OCI-LY1 (cell line): Measurements from ENCODE around the gene ARHGEF12.

Source experiments
- H2AFZ ChIP-seq: fragments of 200-600 bp; sonication (generic), shearing (Covaris generic); 2 replicates; pipeline ENCODE4 v1.6.0; 2014; ENCODE audit warnings: antibody characterized with exemption, mild to moderate bottlenecking, low read length
- H3F3A ChIP-seq: fragments of 200-600 bp; sonication (generic), shearing (Covaris generic); 2 replicates; pipeline ENCODE4 v1.6.0; 2014; ENCODE audit warnings: mild to moderate bottlenecking, antibody characterized with exemption, low read length, moderate library complexity; ENCODE audit not compliant: insufficient read depth
- H3K27ac ChIP-seq: fragments of 200-600 bp; sonication (generic); 2 replicates; pipeline ENCODE4 v1.5.1; 2014; ENCODE audit warnings: low read length, mixed run types, mild to moderate bottlenecking, low read depth; ENCODE audit not compliant: poor library complexity, severe bottlenecking
- H3K27me3 ChIP-seq: fragments of 200-600 bp; sonication (generic); 2 replicates; pipeline ENCODE4 v1.6.0; 2014; ENCODE audit warnings: antibody characterized with exemption, mild to moderate bottlenecking, low read length, moderate library complexity; ENCODE audit not compliant: insufficient read depth
- H3K36me3 ChIP-seq: fragments of 200-600 bp; sonication (generic); 2 replicates; pipeline ENCODE4 v1.6.1; 2014; ENCODE audit warnings: mild to moderate bottlenecking, antibody characterized with exemption, low read length, moderate library complexity, mixed read lengths; ENCODE audit not compliant: insufficient read depth
- H3K4me1 ChIP-seq: fragments of 200-600 bp; sonication (generic); 2 replicates; pipeline ENCODE4 v1.5.1; 2014; ENCODE audit warnings: mild to moderate bottlenecking, low read length, moderate library complexity; ENCODE audit not compliant: insufficient read depth, severe bottlenecking
- H3K4me2 ChIP-seq: fragments of 200-600 bp; sonication (generic), shearing (Covaris generic); 2 replicates; pipeline ENCODE4 v1.6.1; 2014; ENCODE audit warnings: low read length
- H3K4me3 ChIP-seq: fragments of 200-600 bp; sonication (generic); 2 replicates; pipeline ENCODE4 v1.5.1; 2014; ENCODE audit warnings: low read length, low read depth, mild to moderate bottlenecking, mixed read lengths; ENCODE audit not compliant: poor library complexity, severe bottlenecking
- H3K79me2 ChIP-seq: fragments of 200-600 bp; shearing (Covaris generic); 2 replicates; pipeline ENCODE4 v1.6.1; 2016; ENCODE audit warnings: mixed run types, low read length, mixed read lengths; ENCODE audit not compliant: insufficient read depth
- H3K9ac ChIP-seq: fragments of 200-600 bp; sonication (generic), shearing (Covaris generic); 2 replicates; pipeline ENCODE4 v1.6.1; 2014; ENCODE audit warnings: mild to moderate bottlenecking, low read length, mixed read lengths
- H3K9me2 ChIP-seq: fragments of 200-600 bp; sonication (generic), shearing (Covaris generic); 2 replicates; pipeline ENCODE4 v1.6.1; 2014; ENCODE audit warnings: low read depth, mild to moderate bottlenecking, low read length, mixed read lengths
- H3K9me3 ChIP-seq: fragments of 200-600 bp; shearing (Covaris generic); 2 replicates; pipeline ENCODE4 v1.6.1; 2014; ENCODE audit warnings: low read length, mixed read lengths
- H4K20me1 ChIP-seq: fragments of 200-600 bp; sonication (generic), shearing (Covaris generic); 2 replicates; pipeline ENCODE4 v1.6.0; 2016; ENCODE audit warnings: mild to moderate bottlenecking, low read length; ENCODE audit not compliant: insufficient read depth
- CTCF ChIP-seq: fragments of 200-600 bp; sonication (generic), shearing (Covaris generic); IDR thresholded peaks from 2 replicates; pipeline ENCODE4 v1.5.1; 2017; ENCODE audit warnings: mild to moderate bottlenecking, antibody characterized with exemption, low read length, moderate library complexity, mixed read lengths
- EZH2 ChIP-seq: fragments of 200-600 bp; sonication (generic), shearing (Covaris generic); IDR thresholded peaks from 2 replicates; pipeline ENCODE4 v1.8.0; 2017; ENCODE audit warnings: borderline replicate concordance, mixed run types, mild to moderate bottlenecking, antibody characterized with exemption, low read length, moderate library complexity, mixed read lengths

Gene ARHGEF12

GRCh38 chr11:120350637-120351036 lies 14.4 kb downstream of the ARHGEF12 start:
- Histone ChIP-seq H4K20me1 (no peaks in the 10 kb centered on the region), H3K79me2 (no peaks in the 10 kb centered on the region), H3K4me2 (no peak overlapping the region)

DNA sequence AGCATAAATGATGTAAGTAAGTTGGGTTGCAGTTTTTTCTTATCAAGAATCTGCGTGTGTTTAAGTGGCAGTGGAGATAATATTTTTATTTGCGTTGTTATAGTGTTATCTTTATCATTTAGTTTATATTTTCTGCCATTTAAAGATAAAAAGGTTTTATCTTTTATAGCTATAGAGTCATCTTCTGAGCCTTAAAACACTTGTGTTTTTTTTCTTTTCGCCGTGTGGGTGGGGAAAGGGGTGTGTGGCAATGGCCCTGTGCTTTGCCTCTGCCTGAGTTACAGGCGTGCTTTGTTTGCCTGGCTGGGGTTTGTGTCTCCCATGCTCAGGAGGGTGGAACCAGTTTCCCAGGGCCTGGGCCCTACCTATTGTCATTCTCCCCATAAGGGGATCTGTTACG lies 16.2 kb downstream of the ARHGEF12 start:
- H3K4me3 ChIP-seq: no peak overlapping the region
- no peak overlapping the region for H2AFZ ChIP-seq
- H3K4me1 ChIP-seq: no peaks in the 10 kb centered on the region
- no peaks in the 10 kb centered on the region for H3K9me3 ChIP-seq
- H3K4me2 ChIP-seq: no peak overlapping the region
- no peak overlapping the region for H3K27ac ChIP-seq
- no peaks in the 10 kb centered on the region for H3K9me2 ChIP-seq
- H3K9ac ChIP-seq: no peak overlapping the region
- H3K36me3 ChIP-seq: no peaks in the 10 kb centered on the region
- no peaks in the 10 kb centered on the region for H3K79me2 ChIP-seq
- no peaks in the 10 kb centered on the region for H3K27me3 ChIP-seq
- TF ChIP-seq CTCF (no peak), EZH2 (no peak)
- H3F3A ChIP-seq: no peaks in the 10 kb centered on the region
- no peaks in the 10 kb centered on the region for H4K20me1 ChIP-seq

More at GRCh38 chr11:120350637-120351036, 14.4 kb downstream of the ARHGEF12 start:
- no peaks in the 10 kb centered on the region for H3K4me1 ChIP-seq
- H3K27me3 ChIP-seq: no peaks in the 10 kb centered on the region
- H3K36me3 ChIP-seq: no peaks in the 10 kb centered on the region
- H3F3A ChIP-seq: no peaks in the 10 kb centered on the region
- H3K4me3 ChIP-seq: no peak overlapping the region
- TF ChIP-seq EZH2: no peak
- no peak for TF ChIP-seq CTCF
- no peaks in the 10 kb centered on the region for H3K9me3 ChIP-seq
- H3K27ac ChIP-seq: no peak overlapping the region
- H3K9ac ChIP-seq: no peak overlapping the region
- H2AFZ ChIP-seq: no peak overlapping the region
- H3K9me2 ChIP-seq: no peaks in the 10 kb centered on the region

GRCh38 chr11:120354068-120354467 lies 17.9 kb downstream of the ARHGEF12 start:
- H3K27ac ChIP-seq: no peak overlapping the region
- H3K79me2 ChIP-seq: no peaks in the 10 kb centered on the region
- H4K20me1 ChIP-seq: no peaks in the 10 kb centered on the region

More at GRCh38 chr11:120354068-120354467, 17.9 kb downstream of the ARHGEF12 start:
- Histone ChIP-seq H3K27me3 (no peaks in the 10 kb centered on the region), H3K4me2 (no peak overlapping the region), H2AFZ (no peak overlapping the region), H3K36me3 (no peaks in the 10 kb centered on the region), H3F3A (no peaks in the 10 kb centered on the region), H3K9me2 (no peaks in the 10 kb centered on the region), H3K4me1 (no peaks in the 10 kb centered on the region), H3K9me3 (no peaks in the 10 kb centered on the region), H3K9ac (no peak overlapping the region), H3K4me3 (no peak overlapping the region)
- TF ChIP-seq EZH2: no peak
- TF ChIP-seq CTCF: no peak
